ENCODE data around the gene PPP2R2C.

DNA sequence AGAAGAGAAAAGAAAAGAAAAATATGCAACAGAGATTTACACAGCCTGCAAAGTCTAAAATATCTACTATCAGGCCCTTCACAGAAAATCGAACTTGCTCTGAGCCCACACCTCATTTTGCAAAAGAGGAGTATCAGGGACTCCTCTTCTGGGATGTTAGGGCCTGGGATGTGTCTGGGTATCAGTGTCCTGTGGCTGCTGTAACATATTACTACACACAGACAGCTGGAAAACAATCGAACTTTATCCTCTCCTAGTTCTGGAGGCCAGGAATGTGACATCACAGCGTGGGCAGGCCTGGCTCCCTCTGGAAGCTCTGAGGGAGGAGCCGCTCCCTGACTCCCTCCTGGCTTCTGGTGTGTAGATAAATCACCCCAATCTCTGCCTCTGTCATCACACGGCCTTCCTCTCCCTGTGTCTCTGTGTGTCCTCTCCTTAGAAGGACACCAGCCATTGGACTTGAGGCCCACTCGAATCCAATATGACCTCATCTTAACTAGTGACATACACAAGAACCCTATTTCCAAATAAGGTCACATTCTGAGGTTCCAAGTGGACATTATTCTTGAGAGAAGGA is 52.9 kb downstream of the PPP2R2C start:
- TF ChIP-seq, protein P1, sequence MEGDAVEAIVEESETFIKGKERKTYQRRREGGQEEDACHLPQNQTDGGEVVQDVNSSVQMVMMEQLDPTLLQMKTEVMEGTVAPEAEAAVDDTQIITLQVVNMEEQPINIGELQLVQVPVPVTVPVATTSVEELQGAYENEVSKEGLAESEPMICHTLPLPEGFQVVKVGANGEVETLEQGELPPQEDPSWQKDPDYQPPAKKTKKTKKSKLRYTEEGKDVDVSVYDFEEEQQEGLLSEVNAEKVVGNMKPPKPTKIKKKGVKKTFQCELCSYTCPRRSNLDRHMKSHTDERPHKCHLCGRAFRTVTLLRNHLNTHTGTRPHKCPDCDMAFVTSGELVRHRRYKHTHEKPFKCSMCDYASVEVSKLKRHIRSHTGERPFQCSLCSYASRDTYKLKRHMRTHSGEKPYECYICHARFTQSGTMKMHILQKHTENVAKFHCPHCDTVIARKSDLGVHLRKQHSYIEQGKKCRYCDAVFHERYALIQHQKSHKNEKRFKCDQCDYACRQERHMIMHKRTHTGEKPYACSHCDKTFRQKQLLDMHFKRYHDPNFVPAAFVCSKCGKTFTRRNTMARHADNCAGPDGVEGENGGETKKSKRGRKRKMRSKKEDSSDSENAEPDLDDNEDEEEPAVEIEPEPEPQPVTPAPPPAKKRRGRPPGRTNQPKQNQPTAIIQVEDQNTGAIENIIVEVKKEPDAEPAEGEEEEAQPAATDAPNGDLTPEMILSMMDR (conservative IDR thresholded peaks at IDR 0.05 in 1 of 2, IDR thresholded peaks at IDR 0.05 in 1 of 2; ENCODE audit: extremely low read depth in 1 of 2, insufficient read depth in 1 of 2, low read depth in 1 of 2, low read length in 2 of 2): no peak
- TF ChIP-seq EZH2 (IDR thresholded peaks at IDR 0.05; ENCODE audit: borderline replicate concordance, low read length): no peak

All from mammary epithelial cell (primary cell).